ENCODE measurements around the gene SH3PXD2A.
"Not testable (repeated sequence)": the region's sequence is repeated elsewhere in the genome, so short reads cannot be mapped to it uniquely, and the experiment has no call there.

The SH3PXD2A gene

GRCh38 chr10:103734731-103735130 is 120.6 kb downstream of the SH3PXD2A start:
- DNase-seq (ENCODE audit: low read depth, low spot score) = no peak
- H3K4me3 ChIP-seq (ENCODE audit: low read depth, low read length) = no peak overlapping the region
- in situ Hi-C loops (cut with HindIII; ENCODE audit: low sequenced_read_pairs) = no loop called here
- TF ChIP-seq CTCF (IDR thresholded peaks at IDR 0.05; ENCODE audit: low read depth, low read length) = no peak

GRCh38 chr10:103733045-103733419 is 122.3 kb downstream of the SH3PXD2A start:
- no peak overlapping the region for H3K4me3 ChIP-seq (ENCODE audit: low read depth, low read length)
- DNase-seq (ENCODE audit: low read depth, low spot score) = no peak
- TF ChIP-seq CTCF (IDR thresholded peaks at IDR 0.05; ENCODE audit: low read depth, low read length) = no peak
- in situ Hi-C loops (cut with HindIII; ENCODE audit: low sequenced_read_pairs) = no loop called here

GRCh38 chr10:103732339-103733044 is 122.9 kb downstream of the SH3PXD2A start:
- DNase-seq (ENCODE audit: low read depth, low spot score) = no peak
- H3K4me3 ChIP-seq (ENCODE audit: low read depth, low read length) = no peak overlapping the region
- no peak for TF ChIP-seq CTCF (IDR thresholded peaks at IDR 0.05; ENCODE audit: low read depth, low read length)
- in situ Hi-C loops (cut with HindIII; ENCODE audit: low sequenced_read_pairs) = no loop called here

GRCh38 chr10:103731609-103732270 is 123.6 kb downstream of the SH3PXD2A start:
- no peak overlapping the region for H3K4me3 ChIP-seq (ENCODE audit: low read depth, low read length)
- no peak for TF ChIP-seq CTCF (IDR thresholded peaks at IDR 0.05; ENCODE audit: low read depth, low read length)
- no peak for DNase-seq (ENCODE audit: low read depth, low spot score)
- in situ Hi-C loops (cut with HindIII; ENCODE audit: low sequenced_read_pairs) = no loop called here

- in situ Hi-C loops (cut with HindIII; ENCODE audit: low sequenced_read_pairs); H3K4me3 ChIP-seq (ENCODE audit: low read depth, low read length); DNase-seq (ENCODE audit: low read depth, low spot score): not testable (repeated sequence)
These were observed 124.3 kb downstream of the SH3PXD2A start for GRCh38 chr10:103731026-103731425.

DNA sequence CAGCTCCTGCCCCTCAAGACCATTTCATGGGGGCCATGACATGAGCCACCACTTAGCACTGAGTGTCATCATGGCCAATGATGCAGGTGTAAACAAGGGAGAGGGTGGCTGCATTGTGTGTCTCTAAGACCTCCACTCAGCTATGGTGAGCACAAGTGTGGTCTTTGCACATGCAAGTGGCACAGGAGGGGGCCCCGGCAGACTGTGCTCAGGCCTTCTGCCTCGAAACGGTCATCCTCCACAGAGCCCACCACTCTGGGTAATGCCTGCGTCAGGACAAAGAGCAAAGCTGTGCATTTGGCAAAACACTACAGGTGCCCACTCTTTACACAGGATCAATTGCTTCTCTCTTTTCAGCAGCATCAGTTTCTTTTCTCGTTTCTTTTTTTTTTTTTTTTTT is 125.5 kb downstream of the SH3PXD2A start:
- no peak for DNase-seq (ENCODE audit: low read depth, low spot score)
- no peak overlapping the region for H3K4me3 ChIP-seq (ENCODE audit: low read depth, low read length)
- in situ Hi-C loops (cut with HindIII; ENCODE audit: low sequenced_read_pairs) = no loop called here
- TF ChIP-seq CTCF (IDR thresholded peaks at IDR 0.05; ENCODE audit: low read depth, low read length) = no peak

DNA sequence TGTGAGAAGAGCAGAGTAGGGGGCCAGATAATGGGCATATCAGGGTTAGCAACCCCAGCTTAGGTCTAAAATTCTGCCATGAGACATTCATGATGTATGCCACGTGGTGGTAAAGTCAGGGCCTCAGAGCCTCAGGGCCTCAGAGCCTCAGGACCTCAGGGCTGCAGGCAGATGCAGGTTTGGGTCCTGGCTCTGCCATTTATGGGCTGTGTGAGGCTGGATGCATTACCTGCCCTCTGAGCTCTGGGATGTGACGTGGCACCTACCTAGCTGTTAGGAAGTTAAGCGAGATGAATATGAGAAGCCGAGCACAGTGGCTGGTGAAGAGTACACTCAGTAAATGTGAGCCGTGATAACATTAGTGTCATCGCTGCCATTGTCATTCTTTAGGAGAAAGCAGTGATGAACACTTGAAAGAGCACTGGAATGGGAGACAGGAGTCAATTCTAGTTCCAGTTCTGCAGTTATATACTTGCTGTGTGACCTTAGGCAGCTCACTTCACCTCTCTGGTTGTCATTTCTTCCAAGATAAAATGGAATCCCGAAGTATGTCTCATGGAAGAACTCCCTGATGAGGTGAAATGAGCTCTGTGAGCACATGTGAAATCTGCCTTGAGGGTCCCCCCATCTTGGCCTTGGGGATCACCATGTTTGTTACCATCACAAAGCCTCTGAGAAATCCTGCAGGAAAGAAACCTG is 127.2 kb downstream of the SH3PXD2A start:
- in situ Hi-C loops (cut with HindIII; ENCODE audit: low sequenced_read_pairs) = no loop called here
- DNase-seq (ENCODE audit: low read depth, low spot score) = no peak
- H3K4me3 ChIP-seq (ENCODE audit: low read depth, low read length) = no peak overlapping the region
- TF ChIP-seq CTCF (IDR thresholded peaks at IDR 0.05; ENCODE audit: low read depth, low read length) = no peak
